Right ventricle myocardium superior (tissue), 1 donor: ENCODE results near the gene MAP7D1. TPM values are rescaled to one million over a fixed set of nuclear protein-coding genes. Genes with fewer than 3 reads are reported as not detected.

Source experiments
- ATAC-seq: fragments of 200-7000 bp; cut with Tn5 transposase; one replicate; pipeline ENCODE4 v1.9.1; 2020; ENCODE audit warnings: mild to moderate bottlenecking; ENCODE audit not compliant: poor library complexity
- DNase-seq: peaks from one replicate; pipeline ENCODE4 v3.0.0-alpha.2; 2020
- intact Hi-C: fragments of 100-400 bp; cut with DNase I; formaldehyde crosslinking; loops from one replicate; pipeline ENCODE4 v1.11.2; 2022
- total RNA-seq: library from RNA; stranded (reverse); fragmentation: NEBNext Ultra II Directional; extraction: Animal tissue kit (Norgen Biotek cat#: 25700); gene quantifications from one replicate; pipeline ENCODE4 v1.2.1, GENCODE V29; 2021
- donor health status: DM: no; HTN: yes; CAD: no; lungs with severe emphysema.

Gene MAP7D1
- total RNA-seq, 1 donor from 2014 or later = 390 TPM

- DNase-seq (peak; percentile 66), ATAC-seq (peak; percentile 75)
- intact Hi-C loops = no loop called here
Observed at GRCh38 chr1:36125129-36125991, 30.6 kb upstream of the MAP7D1 start, which contains the start of gene COL8A2. TSS of gene COL8A2 (minus strand) at chr1:36125222. CDS start at chr1:36100242, 24,980 bp downstream.

GRCh38 chr1:36126005-36126716 lies 29.8 kb upstream of the MAP7D1 start:
- DNase-seq (no peak), ATAC-seq (no peak)
- intact Hi-C loops = no loop called here

DNA sequence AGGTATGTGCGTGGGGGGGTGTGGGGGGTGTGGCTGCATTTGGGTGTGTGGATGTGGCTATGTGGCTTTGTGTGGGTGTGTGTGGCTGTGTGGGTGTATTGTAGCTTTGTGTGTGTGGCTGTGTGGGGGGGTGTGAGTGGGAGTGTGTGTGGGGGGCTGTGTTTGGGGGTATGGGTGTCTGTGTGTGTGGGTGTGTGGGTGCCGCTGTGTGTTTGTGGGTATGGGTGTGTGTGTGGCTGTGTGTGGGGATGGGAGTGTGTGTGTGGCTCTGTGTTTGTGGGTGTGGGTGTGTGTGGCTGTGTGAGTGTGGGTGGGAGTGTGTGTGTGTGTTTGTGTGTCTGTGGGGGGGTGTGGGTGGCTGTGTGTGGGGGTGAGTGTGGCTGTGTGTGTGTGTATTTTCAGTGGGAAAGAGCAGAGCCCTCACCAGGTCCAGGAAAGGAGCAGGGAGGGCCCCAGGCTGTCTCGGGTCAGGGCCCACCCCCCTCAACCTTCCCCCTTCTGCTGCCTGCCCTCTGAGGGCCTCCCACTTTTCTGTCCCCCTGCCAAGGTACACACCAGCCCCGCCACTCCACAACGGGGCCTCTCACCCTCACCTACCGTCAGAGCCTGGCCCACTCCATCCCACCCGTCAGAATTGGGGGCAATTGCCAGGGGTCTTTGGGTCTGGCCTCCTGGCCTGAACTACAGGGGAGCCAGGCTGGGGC lies 29.0 kb upstream of the MAP7D1 start:
- ATAC-seq = no peak
- no peak for DNase-seq
- intact Hi-C loops = no loop called here

DNA sequence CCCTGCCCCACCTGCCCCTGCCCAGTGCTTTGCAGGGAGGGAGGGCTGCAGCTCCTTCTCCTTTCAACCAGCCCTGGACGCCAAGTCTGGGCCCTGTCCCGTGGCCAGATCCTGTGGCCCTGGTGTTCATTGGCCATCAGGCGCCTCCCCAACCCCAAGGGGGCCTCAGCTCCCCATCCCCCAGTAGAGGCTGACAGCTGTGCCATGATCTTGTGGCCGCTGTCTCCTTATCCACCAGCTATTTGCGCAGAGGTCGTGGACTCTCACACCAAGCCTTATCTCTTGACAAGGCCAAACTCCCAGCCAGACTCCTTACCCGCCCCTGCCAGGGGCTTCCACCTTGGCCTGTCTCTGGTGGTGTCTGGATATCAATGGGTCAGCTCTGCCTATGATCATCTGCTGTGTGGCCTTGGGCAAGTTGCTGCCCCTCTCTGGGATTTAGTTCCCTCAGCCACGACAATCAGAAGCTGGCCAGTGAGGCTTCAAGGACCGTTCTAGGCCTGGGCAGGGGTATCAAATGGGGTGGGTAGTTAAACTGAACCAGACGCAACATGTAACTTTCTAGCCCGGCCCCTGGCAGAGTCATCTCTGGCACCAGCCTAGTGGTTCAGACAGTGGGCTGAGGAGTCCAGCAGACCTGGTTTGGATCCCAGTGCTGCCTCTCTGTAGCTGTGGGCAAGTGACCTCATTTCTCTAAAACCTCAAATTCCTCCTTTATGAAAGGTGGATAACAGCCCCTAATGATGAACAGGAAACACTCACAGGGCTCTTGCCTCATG lies 27.6 kb upstream of the MAP7D1 start:
- no peak for ATAC-seq
- no peak for DNase-seq
- intact Hi-C loops = no loop called here

- ATAC-seq (no peak), DNase-seq (no peak)
- intact Hi-C loops = no loop called here
Observed at GRCh38 chr1:36128905-36129206, 27.1 kb upstream of the MAP7D1 start.

DNA sequence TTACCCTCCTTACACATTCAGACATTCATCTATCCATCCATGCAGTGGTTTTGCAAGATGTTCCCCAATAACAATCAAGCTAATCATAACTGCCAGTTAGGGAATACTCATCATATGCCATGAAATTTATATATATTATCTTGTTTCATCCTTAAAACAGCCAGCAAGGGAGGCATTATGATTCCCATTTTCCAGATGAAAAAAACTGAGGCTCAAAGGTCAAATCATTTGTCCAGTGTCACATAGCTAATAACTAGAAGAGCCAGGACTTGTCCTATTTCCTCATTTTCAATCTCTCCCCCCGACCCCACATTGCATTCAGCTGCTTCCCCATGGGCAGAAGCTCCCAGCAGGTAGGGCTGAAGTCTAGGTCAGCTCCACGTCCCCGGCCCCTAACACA lies 23.9 kb upstream of the MAP7D1 start:
- DNase-seq (no peak), ATAC-seq (no peak)
- intact Hi-C loops = no loop called here

GRCh38 chr1:36133484-36133883 lies 22.5 kb upstream of the MAP7D1 start:
- peak; percentile 36 for ATAC-seq
- no peak for DNase-seq
- intact Hi-C loops = no loop called here

- intact Hi-C loops = no loop called here
- ATAC-seq = no peak
- DNase-seq = no peak
Observed at GRCh38 chr1:36134031-36134430, 21.9 kb upstream of the MAP7D1 start.

- DNase-seq (peak; percentile 65), ATAC-seq (peak; percentile 53)
- intact Hi-C loops = loop anchor here (5.0 kb wide), 1 partner anchor 32 kb away; no protein-coding TSS in a partner anchor
Observed at GRCh38 chr1:36134505-36135329, 21.2 kb upstream of the MAP7D1 start.

DNA sequence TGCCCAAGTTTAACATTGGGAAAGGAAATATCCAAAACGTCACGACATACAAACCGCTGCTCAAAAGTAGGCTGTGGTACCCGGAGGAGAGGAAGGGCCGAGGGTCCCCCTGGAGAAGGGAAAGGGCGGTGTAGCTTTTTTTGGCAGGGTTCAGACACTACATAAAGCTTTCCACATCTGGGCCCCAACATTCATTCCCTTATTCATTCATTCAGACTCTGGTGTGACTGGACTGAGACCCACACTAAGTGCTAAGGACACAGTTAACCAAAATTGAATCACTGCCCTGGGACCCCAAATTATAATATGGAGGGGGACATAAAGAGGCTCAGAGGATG lies 20.7 kb upstream of the MAP7D1 start:
- intact Hi-C loops = loop anchor here (5.0 kb wide), 1 partner anchor 33 kb away; no protein-coding TSS in a partner anchor
- ATAC-seq = no peak
- no peak for DNase-seq

DNA sequence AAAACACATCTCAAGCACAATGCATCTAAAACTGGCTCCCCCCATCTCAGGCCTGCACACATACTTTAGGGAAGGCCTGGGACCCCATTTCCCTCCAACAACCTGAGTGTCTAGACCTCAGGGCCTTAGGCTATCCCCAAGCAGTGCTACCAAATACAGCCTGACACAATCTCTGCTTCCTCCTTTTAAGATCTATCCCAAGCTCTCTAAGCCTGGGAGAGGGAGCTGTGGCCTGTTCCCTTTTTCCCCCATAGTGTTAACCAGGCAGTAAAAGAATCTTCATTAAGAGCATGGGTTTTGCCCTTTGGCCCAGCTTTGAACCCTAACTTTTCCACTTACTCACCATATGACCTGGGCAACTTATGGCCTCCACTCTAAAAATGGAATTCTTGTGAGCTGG lies 20.2 kb upstream of the MAP7D1 start:
- intact Hi-C loops = loop anchor here (5.0 kb wide), 1 partner anchor 33 kb away; no protein-coding TSS in a partner anchor
- DNase-seq (no peak), ATAC-seq (no peak)

GRCh38 chr1:36136535-36136934 lies 19.4 kb upstream of the MAP7D1 start:
- intact Hi-C loops = loop anchor here (5.0 kb wide), 1 partner anchor 34 kb away; no protein-coding TSS in a partner anchor
- ATAC-seq (peak; percentile 73), DNase-seq (no peak)

DNA sequence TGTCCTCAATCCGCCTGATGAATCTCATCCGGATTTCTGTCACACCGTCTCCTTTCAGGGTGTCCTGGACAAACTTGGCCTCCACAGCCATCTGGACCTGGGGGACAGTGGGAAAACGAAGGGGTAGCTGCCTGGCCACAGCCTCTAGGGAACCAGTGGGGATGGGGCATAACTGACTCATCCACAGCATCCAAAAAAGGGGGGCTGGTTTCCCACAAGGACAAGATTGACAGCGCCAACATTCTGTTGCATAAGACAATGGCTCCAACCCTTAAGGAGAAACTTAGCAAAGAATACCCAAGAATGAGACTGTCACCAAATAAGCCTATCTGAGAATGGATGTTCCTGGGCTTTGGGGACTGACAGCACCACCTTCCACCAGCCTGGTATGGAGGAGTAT lies 18.7 kb upstream of the MAP7D1 start:
- no peak for ATAC-seq
- intact Hi-C loops = loop anchor here (5.0 kb wide), 1 partner anchor 35 kb away; no protein-coding TSS in a partner anchor
- no peak for DNase-seq

- intact Hi-C loops = loop anchor here (5.0 kb wide), 1 partner anchor 35 kb away; no protein-coding TSS in a partner anchor
- DNase-seq (no peak), ATAC-seq (no peak)
Observed at GRCh38 chr1:36137776-36138175, 18.2 kb upstream of the MAP7D1 start.

DNA sequence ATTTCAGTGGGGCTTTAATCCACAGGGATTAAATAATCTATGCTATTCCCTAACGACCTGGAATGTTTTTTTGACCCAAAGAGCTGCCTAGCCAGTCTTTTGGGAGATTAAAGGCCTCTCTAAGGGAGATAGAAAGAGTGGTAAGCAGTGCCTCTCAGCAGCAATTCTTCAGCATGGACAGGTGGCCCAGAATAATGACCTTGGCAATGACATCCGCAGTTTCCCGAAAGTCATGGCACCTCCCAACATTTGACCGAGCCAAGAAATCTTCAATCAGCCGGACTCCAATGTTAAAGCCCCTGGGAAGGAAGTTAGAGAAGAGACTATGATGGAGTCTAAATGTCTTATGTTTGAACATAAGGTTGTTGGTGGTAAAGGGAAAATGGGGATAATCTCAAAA lies 16.4 kb upstream of the MAP7D1 start:
- intact Hi-C loops = loop anchor here (5.0 kb wide), 1 partner anchor 37 kb away; no protein-coding TSS in a partner anchor
- ATAC-seq = no peak

GRCh38 chr1:36142121-36142520 lies 13.8 kb upstream of the MAP7D1 start:
- peak; percentile 40 for ATAC-seq
- intact Hi-C loops = no loop called here
- DNase-seq = no peak

More for the DNA sequence above, 16.4 kb upstream of the MAP7D1 start:
- no peak for DNase-seq

GRCh38 chr1:36143424-36143823 lies 12.5 kb upstream of the MAP7D1 start:
- intact Hi-C loops = no loop called here
- ATAC-seq (no peak), DNase-seq (no peak)

DNA sequence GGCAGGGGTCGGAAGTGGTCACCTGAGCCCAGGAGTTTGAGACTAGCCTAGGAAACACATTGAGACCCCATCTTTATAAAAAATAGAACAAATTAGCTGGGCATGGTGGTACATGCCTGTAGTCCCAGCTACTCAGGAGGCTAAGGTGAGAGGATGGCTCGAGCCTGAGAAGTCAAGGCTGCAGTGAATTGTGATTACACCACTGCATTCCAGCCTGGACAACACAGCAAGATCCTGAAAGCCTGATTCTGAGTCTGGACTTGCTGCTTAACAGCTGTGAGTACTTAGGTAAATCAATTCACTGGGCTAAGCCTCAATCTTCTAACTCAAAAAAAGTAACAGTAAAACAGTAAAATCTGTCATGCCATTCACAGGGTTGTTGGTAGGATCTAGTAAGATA lies 11.5 kb upstream of the MAP7D1 start:
- no peak for DNase-seq
- intact Hi-C loops = no loop called here
- no peak for ATAC-seq
